ENCODE data around the gene ITGA4.

ITGA4 gene

DNA sequence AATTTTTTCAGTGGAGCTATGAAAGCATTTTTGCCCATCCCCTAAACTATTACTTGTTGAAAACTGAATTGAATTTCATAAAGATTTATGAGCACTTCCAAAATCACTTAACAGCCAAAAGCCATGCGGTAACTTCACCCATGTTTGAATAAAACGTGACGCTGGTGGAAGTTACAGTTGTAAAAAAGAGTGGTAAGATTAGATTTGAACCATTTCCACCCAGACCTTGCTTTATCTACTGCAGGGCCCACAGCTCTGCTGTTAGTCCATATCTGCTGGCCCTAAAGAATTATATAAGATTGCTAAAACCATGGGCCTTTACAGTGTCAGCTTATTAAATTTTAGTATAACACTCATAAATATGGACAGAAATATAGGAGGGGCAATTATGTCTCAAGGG, 15.5 kb upstream of the ITGA4 start:
- TF ChIP-seq TAF1 (IDR thresholded peaks at IDR 0.05; ENCODE audit: borderline replicate concordance, insufficient read depth, low read length) (no peak), SIN3A (IDR thresholded peaks at IDR 0.05; ENCODE audit: borderline replicate concordance, insufficient read depth, low read length) (no peak), POLR2AphosphoS5 (IDR thresholded peaks at IDR 0.05; ENCODE audit: low read depth, low read length) (no peak), FOXP2 (optimal IDR thresholded peaks at IDR 0.05; ENCODE audit: borderline replicate concordance, extremely low read depth, extremely low read length, insufficient read depth) (no peak)
- TF ChIP-seq, protein P1, sequence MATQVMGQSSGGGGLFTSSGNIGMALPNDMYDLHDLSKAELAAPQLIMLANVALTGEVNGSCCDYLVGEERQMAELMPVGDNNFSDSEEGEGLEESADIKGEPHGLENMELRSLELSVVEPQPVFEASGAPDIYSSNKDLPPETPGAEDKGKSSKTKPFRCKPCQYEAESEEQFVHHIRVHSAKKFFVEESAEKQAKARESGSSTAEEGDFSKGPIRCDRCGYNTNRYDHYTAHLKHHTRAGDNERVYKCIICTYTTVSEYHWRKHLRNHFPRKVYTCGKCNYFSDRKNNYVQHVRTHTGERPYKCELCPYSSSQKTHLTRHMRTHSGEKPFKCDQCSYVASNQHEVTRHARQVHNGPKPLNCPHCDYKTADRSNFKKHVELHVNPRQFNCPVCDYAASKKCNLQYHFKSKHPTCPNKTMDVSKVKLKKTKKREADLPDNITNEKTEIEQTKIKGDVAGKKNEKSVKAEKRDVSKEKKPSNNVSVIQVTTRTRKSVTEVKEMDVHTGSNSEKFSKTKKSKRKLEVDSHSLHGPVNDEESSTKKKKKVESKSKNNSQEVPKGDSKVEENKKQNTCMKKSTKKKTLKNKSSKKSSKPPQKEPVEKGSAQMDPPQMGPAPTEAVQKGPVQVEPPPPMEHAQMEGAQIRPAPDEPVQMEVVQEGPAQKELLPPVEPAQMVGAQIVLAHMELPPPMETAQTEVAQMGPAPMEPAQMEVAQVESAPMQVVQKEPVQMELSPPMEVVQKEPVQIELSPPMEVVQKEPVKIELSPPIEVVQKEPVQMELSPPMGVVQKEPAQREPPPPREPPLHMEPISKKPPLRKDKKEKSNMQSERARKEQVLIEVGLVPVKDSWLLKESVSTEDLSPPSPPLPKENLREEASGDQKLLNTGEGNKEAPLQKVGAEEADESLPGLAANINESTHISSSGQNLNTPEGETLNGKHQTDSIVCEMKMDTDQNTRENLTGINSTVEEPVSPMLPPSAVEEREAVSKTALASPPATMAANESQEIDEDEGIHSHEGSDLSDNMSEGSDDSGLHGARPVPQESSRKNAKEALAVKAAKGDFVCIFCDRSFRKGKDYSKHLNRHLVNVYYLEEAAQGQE (IDR thresholded peaks at IDR 0.05; ENCODE audit: insufficient read depth in 1 of 2, low read depth in 2 of 2, low read length in 2 of 2) = no peak

- TF ChIP-seq TAF1 (IDR thresholded peaks at IDR 0.05; ENCODE audit: borderline replicate concordance, insufficient read depth, low read length) (no peak), POLR2AphosphoS5 (IDR thresholded peaks at IDR 0.05; ENCODE audit: low read depth, low read length) (no peak), SIN3A (IDR thresholded peaks at IDR 0.05; ENCODE audit: borderline replicate concordance, insufficient read depth, low read length) (no peak), FOXP2 (optimal IDR thresholded peaks at IDR 0.05; ENCODE audit: borderline replicate concordance, extremely low read depth, extremely low read length, insufficient read depth) (no peak)
- TF ChIP-seq, protein P1 (IDR thresholded peaks at IDR 0.05; ENCODE audit: insufficient read depth in 1 of 2, low read depth in 2 of 2, low read length in 2 of 2) = no peak
These were observed 12.5 kb upstream of the ITGA4 start for GRCh38 chr2:181444654-181445053.

- TF ChIP-seq SIN3A (IDR thresholded peaks at IDR 0.05; ENCODE audit: borderline replicate concordance, insufficient read depth, low read length) (no peak), POLR2AphosphoS5 (IDR thresholded peaks at IDR 0.05; ENCODE audit: low read depth, low read length) (no peak)
These were observed 10.2 kb upstream of the ITGA4 start for GRCh38 chr2:181446985-181447384.

- TF ChIP-seq FOXP2 (optimal IDR thresholded peaks at IDR 0.05; ENCODE audit: borderline replicate concordance, extremely low read depth, extremely low read length, insufficient read depth) (no peak), POLR2AphosphoS5 (IDR thresholded peaks at IDR 0.05; ENCODE audit: low read depth, low read length) (no peak), SIN3A (IDR thresholded peaks at IDR 0.05; ENCODE audit: borderline replicate concordance, insufficient read depth, low read length) (no peak), TAF1 (IDR thresholded peaks at IDR 0.05; ENCODE audit: borderline replicate concordance, insufficient read depth, low read length) (no peak)
- TF ChIP-seq, protein P1 (IDR thresholded peaks at IDR 0.05; ENCODE audit: insufficient read depth in 1 of 2, low read depth in 2 of 2, low read length in 2 of 2) = no peak
These were observed 2.3 kb upstream of the ITGA4 start for GRCh38 chr2:181454686-181455450.

GRCh38 chr2:181456660-181457120, 496 bp upstream of the ITGA4 start:
- TF ChIP-seq TAF1 (IDR thresholded peaks at IDR 0.05; ENCODE audit: borderline replicate concordance, insufficient read depth, low read length) = no peak
- TF ChIP-seq, protein P1 (IDR thresholded peaks at IDR 0.05; ENCODE audit: insufficient read depth in 1 of 2, low read depth in 2 of 2, low read length in 2 of 2) = no peak
- TF ChIP-seq SIN3A (IDR thresholded peaks at IDR 0.05; ENCODE audit: borderline replicate concordance, insufficient read depth, low read length) = no peak
- TF ChIP-seq POLR2AphosphoS5 (IDR thresholded peaks at IDR 0.05; ENCODE audit: low read depth, low read length) = no peak
- TF ChIP-seq FOXP2 (optimal IDR thresholded peaks at IDR 0.05; ENCODE audit: borderline replicate concordance, extremely low read depth, extremely low read length, insufficient read depth) = no peak
